SK-N-DZ (cell line): ENCODE measurements around the gene VARS2.
A peak's percentile ranks its signal among the peaks of the same experiment; 100 is the strongest.
"Not testable (repeated sequence)": the region's sequence is repeated elsewhere in the genome, so short reads cannot be mapped to it uniquely, and the experiment has no call there.

Experiments
- DNase-seq: peaks from one replicate; pipeline ENCODE4 v3.0.0-alpha.2; 2015; ENCODE audit warnings: low spot score

Gene VARS2

GRCh38 chr6:30898750-30899360 lies 15.2 kb upstream of the VARS2 start:
- DNase-seq = no peak

- DNase-seq = no peak
These were observed 13.1 kb upstream of the VARS2 start for GRCh38 chr6:30900863-30901417.

- DNase-seq = no peak
These were observed 12.6 kb upstream of the VARS2 start for GRCh38 chr6:30901436-30901835.

GRCh38 chr6:30902196-30902595 lies 11.8 kb upstream of the VARS2 start:
- not testable (repeated sequence) for DNase-seq

- DNase-seq = no peak
These were observed 11.3 kb upstream of the VARS2 start for GRCh38 chr6:30902709-30903108.

GRCh38 chr6:30903236-30903635 lies 10.8 kb upstream of the VARS2 start:
- no peak for DNase-seq

GRCh38 chr6:30907290-30907757 lies 6.7 kb upstream of the VARS2 start:
- not testable (repeated sequence) for DNase-seq

GRCh38 chr6:30907758-30908591 lies 6.1 kb upstream of the VARS2 start, which contains the start of gene GTF2H4:
Gene GTF2H4, plus strand, starts transcription at chr6:30908207.
- DNase-seq = peak; percentile 98

GRCh38 chr6:30908700-30909099 lies 5.3 kb upstream of the VARS2 start:
- no peak for DNase-seq

- DNase-seq = not testable (repeated sequence)
These were observed 3.6 kb upstream of the VARS2 start for GRCh38 chr6:30910473-30910872.

- no peak for DNase-seq
These were observed 1.1 kb upstream of the VARS2 start for GRCh38 chr6:30912746-30913520.

GRCh38 chr6:30913721-30914075 lies 340 bp upstream of the VARS2 start:
- DNase-seq = peak; percentile 10

GRCh38 chr6:30914854-30915590 lies 984 bp downstream of the VARS2 start:
- peak; percentile 10 for DNase-seq

- DNase-seq = peak; percentile 69
These were observed 1.5 kb downstream of the VARS2 start for GRCh38 chr6:30915591-30915946.

GRCh38 chr6:30917041-30917440 lies 3.0 kb downstream of the VARS2 start:
- DNase-seq = no peak

GRCh38 chr6:30917487-30917886 lies 3.4 kb downstream of the VARS2 start:
- DNase-seq = no peak

GRCh38 chr6:30918670-30919069 lies 4.6 kb downstream of the VARS2 start:
- no peak for DNase-seq

GRCh38 chr6:30922447-30922852 lies 8.4 kb downstream of the VARS2 start:
- no peak for DNase-seq

- not testable (repeated sequence) for DNase-seq
These were observed 10.1 kb downstream of the VARS2 start for GRCh38 chr6:30924040-30924627.

GRCh38 chr6:30926644-30927043 lies 12.6 kb downstream of the VARS2 start:
- DNase-seq = no peak

GRCh38 chr6:30927080-30927479 lies 13.0 kb downstream of the VARS2 start:
- not testable (repeated sequence) for DNase-seq
